HG03103 (cell line): ENCODE measurements around the gene TMEM253.

Source experiments
- ATAC-seq: cut with Tn5 transposase; IDR thresholded peaks from one replicate; pipeline ENCODE4 v1.9.1; 2021; ENCODE audit warnings: low read depth; ENCODE audit not compliant: unreplicated experiment

Gene TMEM253

DNA sequence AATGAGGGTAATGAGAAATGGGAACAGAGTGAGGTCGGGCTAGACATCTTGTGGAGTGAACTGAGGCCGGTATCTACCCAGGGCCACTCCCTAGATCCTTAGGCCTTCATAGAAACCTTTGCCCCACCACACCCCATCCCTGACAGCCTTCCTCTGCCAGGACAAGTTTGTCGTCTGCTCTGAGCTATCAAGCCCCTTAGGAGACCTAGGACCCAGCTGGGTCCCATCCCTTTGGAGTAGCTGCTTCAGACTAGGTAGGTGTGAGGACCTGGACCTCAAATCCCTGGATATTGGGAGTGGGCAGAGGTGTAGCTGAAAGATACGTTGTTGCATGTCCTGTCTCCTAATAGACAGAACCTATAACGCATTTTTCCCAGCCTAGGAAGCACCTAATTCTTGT, at the start of gene TMEM253:
TMEM253 (plus strand) TSS at position 136 of the 400 bp plus-strand sequence. CDS start 278 bp downstream, outside the sequence.
- no peak for ATAC-seq

GRCh38 chr14:21053184-21054122, 47.4 kb upstream of the TMEM253 start:
- ATAC-seq, result no peak

- ATAC-seq, result no peak
Measured at GRCh38 chr14:21054123-21054767, 46.6 kb upstream of the TMEM253 start.

- no peak for ATAC-seq
Measured at GRCh38 chr14:21054768-21055145, 46.1 kb upstream of the TMEM253 start.

- no peak for ATAC-seq
Measured at GRCh38 chr14:21055432-21056117, 45.3 kb upstream of the TMEM253 start.

DNA sequence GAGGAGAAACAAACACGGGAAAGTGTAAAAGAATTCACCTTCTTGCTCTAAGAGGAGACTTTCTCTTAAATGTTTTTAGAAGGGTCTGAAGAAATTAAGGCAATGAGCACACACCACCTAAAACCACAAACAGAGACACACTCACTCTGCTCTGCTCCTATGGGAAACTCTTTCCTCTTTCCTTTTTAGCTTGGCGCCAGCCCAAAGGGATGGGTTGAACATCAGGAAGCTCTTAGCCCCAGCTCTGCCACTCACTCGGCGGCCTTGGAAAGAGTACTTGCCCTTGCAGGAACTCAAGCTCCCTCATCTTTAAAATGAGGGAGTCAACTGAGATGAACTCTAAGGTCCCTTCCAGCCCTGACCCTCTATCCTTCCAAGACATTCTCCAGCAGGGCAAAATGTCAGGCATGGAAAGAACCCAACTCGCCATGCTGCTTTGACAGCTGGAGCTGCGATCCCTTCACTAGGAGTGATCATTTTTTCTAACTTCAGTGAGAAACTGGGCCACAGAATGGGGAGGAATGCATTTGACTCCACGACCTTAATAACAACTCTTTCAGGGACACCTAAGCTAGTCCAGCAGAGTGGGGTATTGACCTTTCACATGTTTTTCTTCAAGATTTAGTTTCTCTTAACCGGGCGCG, 44.2 kb upstream of the TMEM253 start:
- ATAC-seq, result no peak

GRCh38 chr14:21057803-21058675, 42.8 kb upstream of the TMEM253 start, which contains the start of gene RNASE8:
TSS of gene RNASE8 (plus strand) at chr14:21057822. CDS start at chr14:21057893, 71 bp downstream.
- no peak for ATAC-seq

DNA sequence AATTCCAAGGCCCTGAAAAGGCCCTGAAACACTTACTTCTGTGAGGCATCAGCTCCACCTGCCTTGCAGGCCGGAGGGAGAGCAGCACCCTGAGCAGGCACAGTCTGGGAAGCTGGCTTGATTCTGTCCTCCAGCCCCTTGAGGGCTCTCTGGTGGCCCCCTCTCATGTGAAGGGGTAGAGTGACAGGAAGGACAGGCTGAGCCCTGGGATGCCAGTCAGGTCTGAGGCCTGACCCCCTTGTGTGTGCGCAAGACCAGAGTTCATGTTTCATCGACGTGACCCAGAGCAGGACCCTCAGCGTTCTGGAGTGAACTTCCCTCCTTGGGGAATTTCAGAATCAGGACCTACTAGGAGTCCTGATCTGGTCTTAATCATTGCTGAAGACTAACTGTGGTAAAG, 42.0 kb upstream of the TMEM253 start:
- no peak for ATAC-seq

DNA sequence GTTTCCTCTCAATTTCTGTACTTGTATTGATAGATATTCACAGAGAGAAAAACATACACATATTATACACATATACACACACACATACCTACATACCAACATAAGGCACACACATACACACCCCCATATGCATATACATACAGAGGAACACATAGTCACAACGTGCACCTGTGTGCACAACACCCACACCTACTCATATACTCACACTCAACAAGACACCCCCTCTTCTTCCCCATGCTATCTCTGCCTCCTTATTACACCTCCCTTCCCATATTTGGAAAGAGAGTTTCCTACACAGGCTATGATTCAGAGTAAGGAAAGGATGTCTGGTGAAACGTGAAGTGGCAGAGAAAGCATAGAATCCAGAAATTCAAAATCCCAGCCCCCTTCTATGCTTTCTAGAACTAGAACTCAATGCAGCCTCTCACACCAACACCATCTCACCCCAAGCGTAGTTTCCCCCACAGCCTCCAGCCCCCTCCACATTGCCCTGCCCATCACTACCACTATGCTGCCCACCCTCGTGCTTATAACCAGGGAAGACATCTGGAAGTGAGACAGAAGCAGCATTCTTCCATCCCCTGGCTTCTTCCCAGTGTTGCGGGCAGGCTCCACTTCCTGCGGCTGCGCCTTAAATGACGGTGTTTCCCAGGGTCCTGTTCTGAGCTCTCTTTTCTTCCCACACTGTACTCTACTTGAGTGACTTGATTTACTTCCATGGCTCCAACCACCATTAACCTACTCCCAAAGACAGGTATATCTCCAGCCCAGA, 40.8 kb upstream of the TMEM253 start:
- ATAC-seq, result no peak

DNA sequence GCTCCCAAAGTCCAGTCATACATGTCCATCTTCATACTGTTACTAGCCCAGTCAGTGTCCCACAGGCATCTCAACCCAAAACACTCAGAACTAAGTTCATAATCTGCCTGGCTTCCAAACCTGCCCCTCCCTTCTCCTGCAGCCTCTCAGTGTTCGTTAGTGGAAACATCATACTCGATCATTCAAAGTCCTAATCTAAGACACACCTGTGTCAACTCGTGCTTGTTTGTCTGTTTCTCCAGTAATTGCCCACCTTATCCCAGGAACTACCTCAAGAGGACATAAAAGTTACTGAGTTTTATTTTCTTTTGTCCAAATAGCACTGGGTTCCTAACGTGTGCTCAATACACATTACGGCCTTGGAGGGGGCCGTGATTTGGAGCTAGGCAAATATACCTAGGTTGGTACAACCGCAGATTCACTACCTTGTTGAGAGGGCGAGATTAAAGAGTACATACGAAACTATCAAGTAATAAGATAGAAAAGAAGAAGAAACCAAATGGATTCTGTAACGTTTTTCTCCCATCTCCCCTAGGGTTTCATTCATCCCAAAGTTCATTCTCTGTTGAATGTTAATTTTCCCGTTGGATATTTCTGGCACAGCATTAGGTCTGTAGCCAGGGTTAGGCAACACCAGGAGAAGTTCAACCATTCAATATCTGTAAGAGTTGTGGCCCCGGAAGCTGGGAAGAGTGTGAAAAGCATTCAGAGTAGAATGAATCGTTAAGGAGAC, 40.1 kb upstream of the TMEM253 start:
- ATAC-seq, result no peak

DNA sequence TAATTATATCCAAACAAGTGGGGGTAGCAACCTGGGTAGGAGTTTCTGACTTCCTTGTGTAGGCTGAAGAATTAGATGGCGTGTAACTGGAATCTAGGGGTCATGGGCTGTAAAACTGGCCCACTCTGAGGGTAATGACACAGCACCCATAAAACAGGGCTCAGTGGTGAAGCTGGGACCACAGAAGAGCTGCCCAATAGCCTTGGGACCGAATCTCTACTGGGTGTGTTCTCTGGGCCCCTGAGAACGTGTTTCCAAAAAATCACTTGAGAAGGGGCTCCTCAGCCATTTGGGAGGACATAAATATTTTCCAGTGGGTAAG, 39.6 kb upstream of the TMEM253 start:
- ATAC-seq, result no peak

DNA sequence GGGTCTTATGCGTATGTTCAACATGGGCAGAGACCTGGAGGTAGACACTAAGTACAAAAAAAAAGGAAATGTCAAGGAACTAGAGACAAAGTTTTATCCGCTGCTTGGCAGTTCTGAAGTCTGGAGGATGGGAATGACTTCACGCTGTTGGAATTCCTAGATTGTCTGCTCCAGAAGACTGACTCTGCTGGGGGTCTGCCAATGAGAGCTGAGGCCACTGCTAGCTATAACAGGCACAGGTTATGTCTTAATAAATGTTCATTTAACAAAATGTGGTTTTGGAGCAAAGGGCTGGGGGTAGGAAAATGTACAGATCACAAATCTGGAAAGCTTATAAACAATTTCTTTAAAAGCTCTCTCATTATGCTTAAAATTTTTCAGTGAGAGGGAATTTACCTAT, 37.4 kb upstream of the TMEM253 start:
- ATAC-seq, result no peak

- no peak for ATAC-seq
Measured at GRCh38 chr14:21066882-21067502, 33.9 kb upstream of the TMEM253 start.

GRCh38 chr14:21068521-21069387, 32.1 kb upstream of the TMEM253 start:
- no peak for ATAC-seq

DNA sequence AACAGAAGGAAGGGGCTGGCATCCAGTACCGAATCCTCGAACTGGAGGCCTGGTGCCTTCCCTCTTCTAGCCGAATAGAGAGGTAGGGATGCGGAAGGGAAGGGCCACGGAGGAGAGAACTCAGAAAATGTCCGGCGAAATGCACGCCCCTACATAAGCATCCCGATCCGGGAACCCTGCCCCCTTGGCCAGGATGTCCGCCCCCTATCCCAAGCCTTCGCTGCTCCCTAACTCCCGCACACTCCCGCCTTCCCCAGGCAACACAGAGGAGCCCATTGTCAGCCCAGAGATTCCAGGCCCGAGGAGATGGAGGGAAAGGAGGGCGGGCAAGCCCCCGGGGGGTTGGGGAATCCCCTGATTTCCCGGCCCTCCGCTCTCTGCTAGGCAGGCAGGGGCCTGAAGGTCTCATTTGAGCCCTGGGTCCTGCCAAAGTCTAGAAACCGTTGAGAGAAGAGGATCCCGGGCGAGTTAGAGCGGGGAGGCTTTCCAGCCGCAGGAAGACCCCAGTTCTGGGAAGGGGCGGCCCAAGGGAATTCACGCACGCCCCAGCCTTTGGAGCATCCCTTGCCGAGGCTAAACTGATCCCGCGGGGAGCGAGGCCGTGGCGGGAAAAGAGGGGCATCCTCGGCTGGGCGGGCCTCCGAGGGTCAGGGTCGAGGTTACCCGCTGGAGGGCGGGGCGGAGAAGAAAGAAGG, 31.3 kb upstream of the TMEM253 start:
- ATAC-seq, result no peak

DNA sequence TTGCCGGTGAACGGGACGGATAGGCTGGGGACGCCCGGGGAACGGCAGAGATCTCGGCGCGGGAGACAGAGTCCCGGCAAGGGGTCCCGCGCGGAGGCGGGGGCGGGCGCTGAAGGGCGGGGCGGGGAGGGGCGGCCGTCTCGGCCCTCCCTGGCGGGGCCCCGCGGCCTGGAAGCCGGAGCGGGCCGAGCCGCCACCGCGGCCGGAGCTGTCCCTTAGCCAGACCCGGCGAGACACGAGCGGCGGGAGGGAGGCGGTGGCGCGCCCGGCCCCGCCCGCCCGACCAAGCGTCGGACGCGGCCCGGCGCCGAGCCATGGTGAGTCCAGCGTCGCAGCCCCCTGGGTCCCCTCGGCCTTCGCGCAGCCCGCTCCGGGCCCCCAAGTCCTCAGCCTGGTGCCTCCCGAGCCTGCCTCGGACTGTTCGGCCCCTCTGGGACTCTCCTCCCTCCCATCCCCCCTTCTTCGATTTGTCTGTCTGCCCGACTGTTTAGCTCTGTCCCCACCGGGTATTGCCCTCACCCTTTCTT, 30.7 kb upstream of the TMEM253 start, which contains the start of gene ARHGEF40:
ARHGEF40 (plus strand) TSS at position 222 of the 527 bp plus-strand sequence; CDS start at position 315, 93 bp downstream.
- ATAC-seq, result no peak
